Stimulated activated CD8-positive, alpha-beta memory T cell treated with anti-CD3 and anti-CD28 coated beads, Interleukin-4, amount 100 ng/mL, for 24 hours (primary cell): Measurements from ENCODE around the gene CCM2.
"Not testable (repeated sequence)": the region's sequence is repeated elsewhere in the genome, so short reads cannot be mapped to it uniquely, and the experiment has no call there.

Source experiments
- DNase-seq: peaks from one replicate; pipeline ENCODE4 v3.0.0-alpha.2; 2020; ENCODE audit warnings: low read depth

CCM2 gene

DNA sequence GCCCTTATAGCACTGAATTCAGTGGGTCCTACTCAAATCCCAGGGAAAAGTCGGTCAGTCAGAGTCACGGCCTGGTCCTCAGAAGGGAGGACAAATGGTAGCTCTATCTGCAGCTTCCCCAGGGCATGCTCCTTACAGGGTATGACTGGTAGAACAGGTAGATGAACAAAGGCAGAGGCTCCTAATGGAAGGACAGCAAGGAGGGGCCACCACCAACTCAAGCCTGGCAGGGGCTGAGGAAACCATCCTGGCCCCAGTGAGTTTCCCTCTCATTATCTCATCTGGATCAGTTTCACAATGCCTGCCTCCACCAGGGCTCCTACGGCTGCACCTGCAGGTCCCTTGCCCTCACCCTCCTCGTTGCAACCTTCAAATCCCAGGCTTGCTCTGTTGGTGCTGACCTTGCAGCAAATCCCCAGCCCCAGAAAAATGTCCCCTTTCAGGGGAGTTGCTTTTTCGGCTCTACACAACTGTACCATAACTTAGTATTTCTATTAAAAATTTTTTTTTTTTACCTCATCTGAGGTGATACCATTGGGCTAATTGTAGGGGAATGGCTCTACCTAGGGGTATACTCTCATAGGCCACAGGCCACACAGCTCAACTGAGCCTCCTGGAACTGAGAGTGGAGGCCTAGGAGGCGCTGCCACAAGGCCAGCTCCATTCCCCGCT is 18.8 kb upstream of the CCM2 start:
- DNase-seq = no peak

DNA sequence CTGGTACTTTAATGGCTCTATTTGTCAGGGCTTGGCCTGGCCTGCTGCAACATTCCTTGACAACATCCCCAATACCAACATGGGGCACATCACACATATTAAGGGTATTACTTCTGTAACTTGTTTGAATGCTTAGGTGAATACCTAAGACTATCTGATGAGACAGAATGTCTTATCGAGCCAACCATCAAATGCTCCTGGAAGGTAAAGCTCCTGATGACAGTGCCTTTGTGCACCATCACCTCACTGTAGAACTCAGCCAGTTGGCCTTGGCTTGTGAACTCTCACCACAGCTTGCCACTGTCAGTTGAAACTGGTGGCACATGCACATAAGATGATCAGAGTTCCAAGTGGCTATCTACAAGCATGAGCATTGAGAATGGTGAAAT is 17.5 kb upstream of the CCM2 start:
- DNase-seq = no peak

DNA sequence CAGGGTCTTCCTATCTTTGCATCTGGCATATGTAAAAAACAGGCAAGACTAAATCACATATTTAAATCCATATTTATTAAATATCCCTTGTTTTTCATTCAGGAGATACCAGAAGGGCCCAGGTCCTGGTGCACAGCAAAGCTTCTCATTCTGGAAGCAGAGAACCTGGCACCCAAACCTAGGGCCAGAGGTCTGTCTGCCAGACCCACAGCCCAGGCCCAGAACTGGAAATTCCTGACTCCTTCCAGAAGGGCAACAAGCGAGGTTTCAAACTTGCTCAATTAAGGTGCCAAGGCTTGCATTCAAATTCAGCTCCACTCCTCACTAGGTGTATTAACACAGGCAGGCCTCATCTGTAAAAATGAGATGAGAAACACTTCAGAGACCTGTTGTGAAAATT is 17.0 kb upstream of the CCM2 start:
- no peak for DNase-seq

DNA sequence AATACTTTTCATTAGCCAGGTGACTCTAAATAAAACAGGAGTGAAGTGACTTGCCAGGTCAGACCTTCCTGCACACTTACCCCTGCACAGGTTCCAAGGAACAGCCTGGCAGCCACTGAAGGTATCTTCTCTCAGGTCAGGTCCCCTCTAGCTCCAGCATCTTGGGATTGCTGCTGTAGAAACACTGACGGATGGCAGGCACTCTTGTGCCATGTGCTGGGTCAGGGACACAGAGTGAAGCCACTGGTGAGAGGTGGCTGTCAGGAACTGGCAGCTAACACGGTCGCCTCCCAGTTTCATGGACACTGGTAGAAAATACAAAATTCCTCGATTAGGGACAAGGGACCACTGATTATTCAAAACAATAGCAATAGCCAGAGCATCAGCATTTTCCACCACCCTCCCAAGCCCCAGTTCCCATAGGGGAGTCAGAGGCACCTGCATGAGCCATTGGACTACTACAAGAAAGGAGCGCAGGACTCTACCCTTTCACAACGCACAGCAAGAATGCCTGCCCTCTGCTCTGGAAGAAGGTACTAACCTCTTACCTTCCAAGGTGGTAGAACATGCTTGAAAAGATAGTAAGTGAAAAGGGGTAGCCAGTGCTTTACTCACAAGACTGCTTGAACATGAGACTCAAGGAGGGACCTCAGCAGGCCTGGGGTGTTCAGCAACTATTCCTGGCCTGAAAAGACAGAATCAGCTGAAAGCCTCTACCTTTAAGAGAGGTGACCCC is 16.1 kb upstream of the CCM2 start:
- DNase-seq = no peak

DNA sequence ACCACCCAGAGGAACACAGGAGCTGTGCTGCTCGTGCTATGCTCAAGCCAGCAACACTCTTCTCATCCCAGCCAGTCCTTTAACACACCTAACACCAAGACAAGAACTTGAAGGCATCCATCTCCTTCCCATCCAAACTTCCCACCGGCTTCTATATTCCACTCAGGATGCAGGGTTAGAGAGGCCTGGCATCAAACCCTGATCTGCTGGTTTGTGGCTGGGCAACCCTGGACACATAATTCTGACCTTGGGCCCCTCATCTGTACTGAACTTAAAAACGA is 15.6 kb upstream of the CCM2 start:
- DNase-seq = no peak

DNA sequence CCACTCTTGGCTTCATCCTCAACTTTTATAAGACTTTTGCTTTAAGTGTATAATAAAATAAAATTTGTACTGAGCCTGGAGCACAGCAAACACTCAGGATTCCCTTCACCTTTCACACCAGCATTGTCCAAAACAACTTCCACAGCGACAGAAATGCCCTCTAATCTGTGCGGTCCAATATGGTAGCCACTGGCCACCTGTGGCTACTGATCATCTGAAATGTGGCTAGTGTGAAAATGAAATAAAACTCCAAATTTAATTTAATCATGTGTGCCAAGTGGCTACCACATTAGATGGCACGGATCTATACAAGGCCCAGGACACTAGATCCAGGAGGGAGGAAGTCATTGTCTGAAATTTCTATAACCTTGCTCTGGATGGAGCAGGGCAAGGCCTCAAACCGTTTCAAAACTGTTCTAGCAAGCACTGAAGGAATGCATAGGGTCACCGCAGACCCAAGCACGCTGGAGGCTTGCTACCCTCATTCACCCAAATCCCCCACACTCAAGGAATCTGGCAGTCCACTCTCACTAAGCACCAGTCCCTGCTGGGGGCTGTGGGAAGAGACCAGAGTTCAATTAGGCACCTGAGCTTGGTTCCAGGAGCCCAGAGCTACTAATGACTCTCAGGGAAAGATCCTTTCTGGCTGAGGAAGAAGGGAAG is 14.8 kb upstream of the CCM2 start:
- no peak for DNase-seq

DNA sequence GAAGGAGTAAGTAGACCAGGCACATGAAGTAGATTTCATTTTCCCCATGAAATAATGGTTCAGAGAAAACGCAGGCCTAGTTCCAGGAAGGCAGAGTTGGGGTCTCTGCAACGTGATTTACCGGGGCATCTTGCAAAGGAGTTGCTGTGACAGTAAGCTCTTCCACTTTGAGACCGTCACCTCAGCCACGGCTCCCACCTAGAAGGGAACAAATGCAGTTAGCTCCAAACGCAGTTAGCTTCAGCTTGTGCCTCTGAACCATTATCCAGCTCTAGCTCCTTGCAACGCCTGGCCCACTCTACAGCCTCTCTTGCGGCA is 14.1 kb upstream of the CCM2 start:
- DNase-seq = no peak

DNA sequence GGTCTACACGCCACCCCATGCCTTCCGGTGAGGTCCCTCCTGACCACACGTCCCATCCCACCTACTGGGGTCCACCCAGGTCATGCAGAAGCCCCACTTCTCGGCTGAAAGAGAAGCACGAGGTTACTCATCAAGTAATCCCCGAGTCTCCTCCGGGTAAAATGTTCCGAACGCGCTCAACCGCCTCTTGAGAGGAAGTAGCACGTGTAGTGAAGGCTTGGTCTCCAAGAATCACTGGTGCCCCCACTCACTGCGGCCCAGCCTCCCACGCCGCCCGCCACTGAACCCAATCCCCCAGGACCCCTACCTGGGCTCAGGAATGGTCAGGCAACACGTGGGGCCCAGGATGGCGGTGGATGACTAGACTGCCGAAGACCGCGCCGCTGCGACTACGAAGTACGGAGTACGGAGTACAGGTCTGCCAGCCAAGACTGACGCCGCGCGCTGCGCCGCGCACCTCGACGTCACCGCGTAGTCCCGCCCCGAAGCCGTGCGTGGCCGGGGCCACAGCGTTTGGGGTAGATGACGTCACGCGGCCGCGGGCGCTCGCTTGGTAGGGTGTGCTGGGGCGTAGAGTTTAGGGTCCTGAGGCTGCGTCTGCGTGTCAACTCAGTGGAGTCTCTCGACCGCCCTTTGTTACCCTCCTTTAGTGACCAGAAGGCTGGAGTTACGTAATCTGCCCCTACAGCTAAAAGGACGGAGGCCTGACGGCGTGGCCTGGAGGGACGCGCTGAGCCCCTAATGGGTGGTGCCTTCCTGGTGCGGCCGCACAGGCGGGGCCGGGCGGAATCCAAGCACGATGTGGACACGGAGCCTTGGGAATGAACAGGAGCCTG is 13.6 kb upstream of the CCM2 start:
- DNase-seq = peak; percentile 94

DNA sequence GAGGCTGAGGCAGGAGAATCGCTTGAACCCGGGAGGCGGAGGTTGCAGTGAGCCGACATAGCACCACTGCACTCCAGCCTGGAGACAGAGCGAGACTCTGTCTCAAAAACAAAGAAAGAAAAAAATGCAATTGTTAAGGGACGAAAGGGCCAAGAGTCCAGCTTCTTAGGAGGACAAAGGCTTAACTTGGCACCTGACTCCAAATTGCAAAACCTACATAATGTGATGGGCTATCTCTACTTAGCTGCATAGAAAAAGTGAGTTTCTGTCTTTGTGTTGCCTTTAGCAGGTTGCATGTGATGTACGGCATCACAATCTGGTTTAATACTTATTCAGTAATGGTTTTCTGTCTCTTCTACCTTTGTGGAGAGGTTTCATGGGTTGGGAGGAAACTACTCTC is 12.5 kb upstream of the CCM2 start:
- no peak for DNase-seq

DNA sequence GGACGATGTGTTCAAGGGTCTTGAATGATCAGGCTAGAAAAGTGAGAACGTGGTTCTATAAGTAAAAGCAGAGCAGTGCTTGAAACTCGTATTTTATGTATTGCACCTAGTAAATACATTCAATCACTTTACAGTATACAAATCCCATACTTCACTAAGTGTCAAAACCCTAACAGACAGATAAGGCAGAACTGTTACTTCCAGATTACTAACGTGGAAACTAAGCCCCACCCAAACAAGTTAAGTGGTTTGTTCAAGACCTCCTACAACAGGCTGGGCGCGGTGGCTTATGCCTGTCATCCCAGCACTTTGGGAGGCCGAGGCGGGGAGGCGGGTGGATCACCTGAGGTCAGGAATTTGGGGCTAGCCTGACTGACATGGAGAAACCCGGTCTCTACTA is 12.0 kb upstream of the CCM2 start:
- DNase-seq = no peak

DNA sequence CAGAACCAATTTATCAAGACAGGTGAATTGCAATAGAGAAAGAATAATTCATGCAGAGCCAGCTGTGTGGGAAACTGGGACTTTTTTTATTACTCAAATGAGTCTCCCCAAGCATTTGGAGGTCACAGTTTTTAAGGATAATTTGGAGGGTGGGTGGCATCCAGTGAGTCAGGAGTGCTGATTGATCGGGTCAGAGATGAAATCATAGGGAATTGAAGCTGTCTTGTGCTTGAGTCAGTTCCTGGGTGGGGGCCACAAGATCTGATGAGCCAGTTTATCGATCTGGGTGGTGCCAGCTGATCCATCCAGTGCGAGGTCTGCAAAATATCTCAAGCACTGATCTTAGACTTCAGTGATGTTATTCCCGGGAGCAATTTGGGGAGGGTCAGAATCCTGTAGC is 11.3 kb upstream of the CCM2 start:
- no peak for DNase-seq

DNA sequence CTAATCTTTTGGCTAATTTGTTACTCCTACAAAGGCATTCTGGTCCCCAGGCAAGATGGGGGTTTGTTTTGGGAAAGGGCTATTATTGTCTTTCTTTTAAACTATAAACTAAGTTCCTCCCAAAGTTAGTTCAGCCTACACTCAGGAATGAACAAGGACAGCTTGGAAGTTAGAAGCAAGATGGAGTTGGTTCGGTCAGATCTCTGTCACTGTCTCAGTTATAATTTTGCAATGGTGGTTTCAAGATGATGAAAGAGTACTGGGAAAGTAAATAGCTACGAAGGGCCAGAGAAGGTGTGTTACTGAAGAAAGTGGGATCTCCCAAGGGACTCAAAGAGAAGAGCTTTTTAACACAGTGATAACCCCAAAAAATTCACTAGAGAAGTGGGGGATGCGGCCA is 10.9 kb upstream of the CCM2 start:
- DNase-seq = no peak

DNA sequence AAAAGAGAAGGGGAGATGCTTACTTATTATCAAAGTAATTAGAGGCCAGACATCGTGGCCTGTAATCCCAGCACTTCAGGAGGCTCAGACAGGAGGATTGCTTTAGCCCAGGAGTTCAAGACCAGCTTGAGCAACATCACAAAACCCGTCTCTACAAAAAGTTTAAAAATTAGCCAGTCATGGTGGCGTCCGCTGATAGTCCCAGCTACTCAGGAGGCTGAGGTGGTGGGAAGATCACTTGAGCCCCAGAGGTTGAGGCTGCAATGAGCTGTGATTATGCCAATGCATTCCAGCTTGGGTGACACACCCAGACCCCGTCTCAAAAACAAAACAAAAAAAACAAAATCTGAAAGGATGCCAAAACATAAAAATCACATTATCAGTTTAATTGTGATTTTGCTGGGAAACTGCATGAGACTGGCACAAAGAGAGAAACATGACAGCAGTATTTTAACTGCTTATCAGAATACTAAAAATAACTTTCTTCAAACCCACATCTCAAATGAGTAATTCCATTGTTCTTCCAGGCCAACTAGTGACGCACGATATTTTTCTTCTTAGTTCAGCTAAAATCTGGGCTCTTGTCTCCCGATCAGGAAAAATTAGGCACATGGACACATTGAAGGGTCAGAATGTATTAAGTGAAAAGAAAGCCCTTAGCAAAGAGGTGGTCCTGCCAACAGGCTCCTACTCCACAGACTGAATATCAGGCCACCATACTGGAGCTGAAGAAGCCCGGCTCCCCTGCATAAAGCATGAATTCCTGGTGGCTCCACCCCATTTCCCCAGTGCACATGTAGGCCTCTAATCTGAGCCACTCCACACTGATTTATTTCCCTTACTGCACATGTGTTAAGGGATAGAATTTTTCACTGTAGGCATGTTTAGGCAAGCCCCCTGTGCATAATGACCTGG is 9.6 kb upstream of the CCM2 start:
- DNase-seq = no peak

DNA sequence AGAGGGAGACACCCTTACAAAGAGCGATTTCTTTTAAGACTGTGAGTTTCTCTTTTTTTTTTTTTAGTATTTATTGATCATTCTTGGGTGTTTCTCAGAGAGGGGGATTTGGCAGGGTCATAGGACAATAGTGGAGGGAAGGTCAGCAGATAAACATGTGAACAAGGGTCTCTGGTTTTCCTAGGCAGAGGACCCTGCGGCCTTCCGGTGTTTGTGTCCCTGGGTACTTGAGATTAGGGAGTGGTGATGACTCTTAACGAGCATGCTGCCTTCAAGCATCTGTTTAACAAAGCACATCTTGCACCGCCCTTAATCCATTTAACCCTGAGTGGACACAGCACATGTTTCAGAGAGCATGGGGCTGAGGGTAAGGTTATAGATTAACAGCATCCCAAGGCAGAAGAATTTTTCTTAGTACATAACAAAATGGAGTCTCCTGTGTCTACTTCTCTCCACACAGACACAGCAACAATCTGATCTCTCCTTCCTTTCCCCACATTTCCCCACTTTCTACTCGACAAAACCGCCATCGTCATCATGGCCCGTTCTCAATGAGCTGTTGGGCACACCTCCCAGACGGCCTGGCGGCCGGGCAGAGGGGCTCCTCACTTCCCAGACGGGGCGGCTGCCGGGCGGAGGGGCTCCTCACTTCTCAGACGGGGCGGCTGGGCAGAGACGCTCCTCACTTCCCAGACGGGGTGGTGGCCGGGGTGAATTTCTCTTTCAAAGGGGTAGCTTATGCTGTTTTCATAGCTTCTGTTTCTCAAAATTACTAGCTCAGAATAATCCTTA is 7.8 kb upstream of the CCM2 start:
- DNase-seq = not testable (repeated sequence)

DNA sequence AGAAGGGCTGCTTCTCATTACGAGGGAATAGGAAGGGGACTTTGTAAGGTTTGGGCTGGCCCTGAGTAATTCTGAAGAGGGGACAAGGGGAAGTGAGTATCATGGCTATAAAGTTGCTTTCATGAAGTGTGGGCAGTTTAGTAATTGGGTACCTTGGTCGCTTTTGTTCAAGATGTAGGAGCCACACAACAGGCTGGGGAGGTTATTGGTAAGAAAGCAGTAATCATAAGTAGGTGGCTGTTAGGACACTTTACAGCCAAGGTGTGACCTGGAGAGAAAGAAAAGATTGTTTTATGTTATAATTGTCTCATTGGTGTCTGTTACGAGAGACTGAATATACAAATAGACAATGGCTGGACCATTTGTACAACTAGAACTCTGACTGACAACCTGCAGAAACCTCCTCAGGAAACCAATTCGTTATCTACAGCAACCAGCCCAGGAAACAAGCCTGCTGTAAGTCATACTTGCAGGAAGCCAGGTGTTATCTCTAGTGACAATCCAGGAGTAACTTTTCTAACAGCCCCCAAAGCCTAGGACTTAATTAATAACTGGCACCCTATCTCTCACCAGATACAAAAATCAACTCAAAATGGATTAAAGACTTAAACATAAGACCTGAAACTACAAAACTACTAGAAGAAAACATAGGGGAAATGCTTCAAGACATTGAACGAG is 5.0 kb upstream of the CCM2 start:
- DNase-seq = no peak

DNA sequence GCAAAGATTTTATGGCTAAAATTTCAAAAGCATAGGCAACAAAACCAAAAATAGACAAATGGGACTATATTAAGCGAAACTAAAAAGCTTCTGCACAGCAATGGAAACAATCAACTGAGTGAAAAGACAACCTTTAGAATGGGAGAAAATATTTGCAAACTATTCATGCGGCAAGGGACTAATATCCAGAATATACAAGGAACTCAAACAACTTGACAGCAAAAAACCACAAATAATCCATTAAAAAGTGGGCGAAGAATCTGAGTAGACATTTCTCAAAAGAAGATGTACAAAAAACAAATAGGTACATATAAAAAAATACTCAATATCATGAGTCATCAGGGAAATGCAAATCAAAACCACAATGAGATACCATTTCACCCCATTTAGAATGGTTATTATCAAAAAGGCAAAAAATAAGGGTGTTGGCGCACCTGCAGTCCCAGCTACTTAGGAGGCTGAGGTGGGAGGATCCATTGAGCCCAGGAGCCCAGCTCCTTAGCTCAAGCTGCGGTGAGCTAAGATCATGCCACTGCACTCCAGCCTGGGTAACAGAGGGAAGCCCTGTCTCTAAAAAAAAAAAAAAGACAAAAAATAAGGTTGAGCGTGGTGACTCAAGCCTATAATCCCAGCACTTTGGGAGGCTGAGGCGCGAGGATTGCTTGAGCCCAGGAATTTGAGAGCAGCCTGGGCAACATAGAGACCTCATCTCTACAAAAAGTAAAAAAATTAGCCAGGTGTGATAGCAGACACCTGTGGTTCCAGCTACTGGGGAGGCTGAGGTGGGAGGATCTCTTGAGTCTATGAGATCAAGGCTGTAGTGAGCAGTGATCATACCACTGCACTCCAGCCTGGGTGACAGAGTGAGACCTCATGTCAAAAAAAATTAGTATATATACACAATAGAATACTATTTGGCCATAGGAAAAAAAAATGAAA is 4.2 kb upstream of the CCM2 start:
- DNase-seq = no peak

DNA sequence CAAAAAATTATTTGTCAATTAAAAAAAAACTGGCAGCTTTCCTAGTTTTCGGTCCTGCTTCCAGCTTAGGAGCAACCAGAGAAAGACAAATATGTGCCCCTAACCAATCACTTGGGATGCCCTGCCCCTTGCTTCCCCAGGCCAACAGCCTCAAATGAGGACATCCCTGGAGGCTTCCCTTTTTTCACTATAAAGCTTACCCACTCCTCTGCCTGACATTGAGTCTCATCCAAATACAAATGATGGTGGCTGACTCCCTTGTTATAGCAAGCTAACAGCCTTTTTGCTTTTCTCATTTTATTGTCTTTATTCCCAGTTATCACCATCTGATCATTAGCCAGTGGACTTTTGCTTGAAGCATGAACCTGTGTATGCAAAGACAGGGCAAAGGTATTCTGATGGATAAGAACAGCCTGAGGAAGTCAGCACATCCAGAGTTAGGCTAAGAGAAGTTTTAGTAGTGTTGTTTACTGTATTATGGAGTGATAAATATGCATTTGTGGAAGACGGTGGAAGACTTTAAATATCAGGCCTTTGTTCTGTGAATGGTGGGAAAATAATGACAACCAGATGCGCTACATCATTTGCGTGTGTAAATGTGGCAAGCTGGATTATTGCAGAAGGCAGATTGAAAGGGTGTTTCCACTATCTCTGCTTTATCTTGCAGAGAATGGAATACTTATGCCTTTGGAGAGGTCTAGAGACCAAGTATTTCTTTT is 1.7 kb upstream of the CCM2 start:
- DNase-seq = no peak

DNA sequence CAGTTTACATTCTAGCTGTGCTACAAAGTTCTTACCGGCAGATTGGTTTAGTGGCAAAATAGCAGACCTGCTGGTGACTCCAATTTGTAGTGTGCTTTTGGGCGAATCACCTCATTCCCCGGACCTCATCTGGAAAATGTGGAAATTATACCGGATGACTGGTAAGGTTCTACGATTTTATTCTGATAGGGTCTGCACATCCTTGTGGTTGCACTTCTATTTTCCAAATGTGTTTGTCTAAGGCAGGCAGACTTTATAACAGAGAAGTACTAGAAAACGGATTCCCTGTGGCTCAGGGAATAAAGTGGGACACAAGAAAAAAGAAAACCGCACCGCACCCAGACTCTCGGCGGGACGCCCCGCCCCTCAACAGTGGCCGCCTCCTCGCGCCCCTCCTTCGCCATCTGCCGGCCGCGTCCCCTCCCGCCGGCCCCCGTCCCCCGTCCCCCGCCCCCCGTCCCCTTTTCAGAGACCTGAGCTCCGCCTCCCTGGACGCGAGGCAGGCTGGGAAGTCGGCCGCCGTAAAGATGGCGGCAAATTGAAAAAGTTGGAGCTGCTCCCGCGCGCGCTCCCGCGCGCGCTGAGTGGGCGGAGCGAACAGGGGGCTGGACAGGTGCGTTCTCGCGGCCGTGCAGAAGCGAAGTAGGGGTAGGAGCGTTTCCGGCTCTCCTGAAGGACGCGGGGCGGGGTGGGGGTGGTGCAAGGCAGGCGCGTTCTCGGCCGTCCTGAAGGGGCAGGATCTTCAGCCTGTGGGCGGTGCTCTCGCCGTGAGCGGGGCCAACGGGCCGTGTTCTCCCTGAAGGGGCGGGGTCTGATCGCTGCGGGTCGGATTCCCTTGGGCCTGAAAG is 532 bp upstream of the CCM2 start:
- DNase-seq = peak; percentile 99
